GM18517 (cell line): Measurements from ENCODE around the gene LRCH1.
A peak's percentile ranks its signal among the peaks of the same experiment; 100 is the strongest.

ENCODE experiments used
- ATAC-seq: cut with Tn5 transposase; IDR thresholded peaks from one replicate; pipeline ENCODE4 v1.9.1; 2021; ENCODE audit warnings: mild to moderate bottlenecking, moderate library complexity; ENCODE audit not compliant: unreplicated experiment

Gene LRCH1

DNA sequence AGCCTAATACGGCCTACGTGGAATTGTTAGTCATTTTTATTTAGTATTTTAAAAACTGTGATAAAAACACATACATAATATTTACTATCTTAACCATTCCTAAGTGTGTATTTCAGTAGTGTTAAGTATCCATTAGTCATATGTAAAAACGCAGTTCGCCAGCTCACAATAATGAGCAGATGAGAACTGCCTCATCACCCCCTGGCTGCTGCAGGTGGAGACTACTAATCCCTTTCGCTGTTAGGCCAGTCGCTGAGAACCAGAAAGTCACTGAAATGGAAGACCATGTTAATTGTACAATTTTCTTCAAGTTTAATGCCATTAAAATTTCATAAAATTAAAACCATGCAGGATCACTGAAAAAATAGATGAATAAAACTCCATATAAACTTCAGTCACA, 242.4 kb downstream of the LRCH1 start:
- ATAC-seq = no peak

DNA sequence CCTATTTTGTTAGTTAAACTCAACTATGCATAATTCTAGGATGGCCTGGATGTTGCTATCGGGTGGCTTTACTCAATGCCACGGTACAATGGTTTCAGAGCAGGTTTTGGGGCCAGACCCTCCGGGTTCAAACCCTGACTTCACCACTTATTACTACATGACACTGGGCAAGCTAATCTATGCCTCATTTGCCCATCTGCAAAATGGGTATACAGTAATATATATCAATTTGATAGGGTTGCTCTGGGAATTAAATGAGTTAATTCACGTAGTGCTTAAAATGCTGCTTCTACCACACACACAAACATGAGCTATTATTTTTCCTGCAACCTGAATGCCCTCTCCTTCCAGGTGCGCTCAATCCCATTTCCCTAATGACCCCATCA, 243.2 kb downstream of the LRCH1 start:
- ATAC-seq = no peak

DNA sequence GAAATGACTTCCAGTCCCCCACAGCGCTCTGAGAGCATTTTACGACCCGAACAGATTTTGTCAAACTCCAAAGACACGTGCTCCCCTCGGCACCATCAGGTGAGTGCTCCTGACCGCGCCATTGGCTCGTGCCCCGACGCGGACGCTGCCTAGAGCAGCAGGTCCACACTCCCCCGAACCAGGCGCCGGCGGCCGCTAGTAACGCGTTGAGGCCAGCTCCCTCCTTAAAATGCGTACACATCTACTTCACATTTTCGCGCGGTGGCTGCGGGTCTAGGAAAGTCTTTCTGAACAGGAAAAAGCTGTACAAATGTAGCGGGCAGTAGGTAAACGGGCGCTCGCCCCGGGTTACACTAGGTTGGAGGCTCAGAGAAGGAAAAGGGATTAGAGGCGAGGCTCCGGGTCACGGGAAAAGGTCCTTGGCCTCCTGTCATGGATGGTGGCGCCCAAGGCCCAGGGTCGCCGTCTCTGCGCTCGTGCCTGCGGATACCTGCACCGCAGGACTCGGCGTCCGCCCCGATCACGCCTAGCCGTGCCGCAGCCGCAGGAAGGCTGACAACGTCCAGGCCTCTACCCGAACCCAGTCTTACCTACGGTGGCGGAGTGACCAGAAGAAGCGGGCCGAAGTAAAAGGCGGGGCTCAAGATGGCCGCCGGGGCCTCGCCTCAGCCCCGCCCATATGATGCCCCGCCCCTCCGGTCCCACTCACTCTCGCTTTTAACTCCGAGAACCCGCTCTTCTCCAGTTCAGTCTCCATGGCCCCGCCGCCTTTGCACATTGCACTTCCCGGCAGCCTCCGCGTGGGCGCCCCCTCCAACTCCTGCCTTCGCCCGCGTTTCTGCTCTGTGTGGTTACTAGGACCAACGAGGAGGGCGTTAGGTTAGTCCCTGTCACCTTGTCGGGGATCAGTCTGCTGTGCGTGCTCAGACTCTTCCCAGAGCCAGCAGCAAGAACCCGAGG, 243.8 kb downstream of the LRCH1 start, which contains the start of gene ESD:
Gene ESD (minus strand): TSS at position 647 of the 960 bp plus-strand sequence. CDS start 5,748 bp downstream, outside the sequence.
- peak; percentile 89 for ATAC-seq

DNA sequence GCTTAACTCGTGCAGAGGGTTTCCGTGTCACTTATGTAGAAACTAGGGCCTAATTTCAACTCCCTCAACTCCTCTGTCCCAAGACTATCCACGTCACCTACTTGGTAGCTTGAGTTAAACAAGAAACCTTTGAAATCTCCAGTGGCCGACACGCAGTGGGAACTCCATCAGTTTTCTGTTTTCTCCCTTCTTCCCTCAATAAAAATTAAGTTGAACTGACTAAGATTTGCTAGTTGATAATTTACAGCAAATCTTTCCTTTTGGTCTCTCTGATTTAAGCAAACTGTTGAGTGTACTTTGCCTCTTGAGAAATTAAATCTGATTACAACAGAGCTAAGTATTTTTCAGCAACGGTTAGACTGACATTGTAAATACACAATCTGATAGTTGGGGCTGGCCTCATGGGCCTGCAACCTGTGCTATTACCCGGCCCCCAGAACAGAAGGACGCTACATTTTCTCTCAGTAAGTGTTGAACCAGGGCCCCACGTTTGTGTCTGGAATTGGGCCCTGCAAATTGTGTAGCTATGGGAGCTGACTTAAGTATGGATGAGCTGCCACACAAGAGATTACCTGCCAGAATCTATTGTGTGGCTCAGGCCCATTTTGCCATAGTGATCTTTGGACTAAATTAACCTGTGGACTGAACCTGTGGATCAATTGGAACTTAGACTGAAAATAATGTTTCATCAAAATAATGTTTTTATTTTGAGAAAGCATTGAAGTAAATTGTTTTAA, 244.7 kb downstream of the LRCH1 start:
- ATAC-seq = no peak

DNA sequence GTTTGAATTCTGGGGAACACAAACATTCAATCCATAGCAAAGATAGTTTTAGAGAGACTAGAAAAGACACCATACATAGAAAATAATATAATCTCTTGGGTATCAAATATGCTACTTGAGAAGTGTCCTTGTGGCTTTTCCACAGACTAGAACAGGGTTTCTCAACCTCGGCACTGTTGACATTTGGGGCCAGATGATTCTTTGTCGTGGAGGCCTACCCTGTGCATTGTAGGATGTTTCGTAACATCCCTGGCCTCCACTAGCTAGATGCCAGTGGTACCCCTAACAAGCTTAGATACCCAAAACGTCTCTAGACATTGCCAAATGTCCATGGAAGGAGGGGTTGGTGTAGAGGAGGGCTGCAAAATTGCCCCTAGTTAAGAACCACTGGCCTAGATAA, 246.2 kb downstream of the LRCH1 start:
- ATAC-seq = no peak

DNA sequence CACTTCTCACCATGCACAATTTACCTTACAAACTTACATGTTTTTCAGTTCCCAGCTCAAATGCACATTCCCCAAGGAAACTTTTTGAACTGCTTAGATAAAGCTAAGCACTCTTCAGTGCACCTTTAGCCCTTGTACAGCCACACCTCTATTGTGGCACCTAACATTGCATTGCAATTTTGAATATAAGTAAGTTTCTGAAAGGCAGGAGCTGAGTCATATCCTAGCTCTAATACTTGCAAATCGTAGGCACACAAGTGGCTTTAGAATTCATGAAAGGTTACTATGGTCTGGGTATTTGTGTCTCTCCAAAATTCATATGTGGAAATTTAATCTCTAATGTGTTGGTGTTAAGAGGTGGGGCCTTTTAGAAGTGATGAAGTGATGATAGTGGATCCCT, 248.9 kb downstream of the LRCH1 start:
- ATAC-seq = no peak
